Glutamatergic neuron (in vitro differentiated cells): Measurements from ENCODE around the gene C6orf136. TPM values are rescaled to one million over a fixed set of nuclear protein-coding genes. Genes with fewer than 3 reads are reported as not detected.

ENCODE experiments used
- DNase-seq: peaks from one replicate; pipeline ENCODE4 v3.0.0; 2022
- H3K27ac Mint-ChIP-seq: one replicate; pipeline ENCODE4 v1.8.0; 2020; ENCODE audit warnings: mild to moderate bottlenecking, mixed read lengths, inconsistent platforms; ENCODE audit not compliant: unreplicated experiment
- H3K27me3 Mint-ChIP-seq: one replicate; pipeline ENCODE4 v1.8.0; 2020; ENCODE audit warnings: mild to moderate bottlenecking, moderate library complexity, mixed read lengths, inconsistent platforms; ENCODE audit not compliant: unreplicated experiment
- H3K36me3 Mint-ChIP-seq: one replicate; pipeline ENCODE4 v1.8.0; 2020; ENCODE audit warnings: mild to moderate bottlenecking, mixed read lengths, inconsistent platforms; ENCODE audit not compliant: unreplicated experiment
- H3K4me1 Mint-ChIP-seq: one replicate; pipeline ENCODE4 v1.8.0; 2020; ENCODE audit warnings: mild to moderate bottlenecking, low read depth, mixed read lengths, inconsistent platforms; ENCODE audit not compliant: unreplicated experiment
- H3K4me3 Mint-ChIP-seq: one replicate; pipeline ENCODE4 v1.8.0; 2020; ENCODE audit warnings: mild to moderate bottlenecking, mixed read lengths, inconsistent platforms; ENCODE audit not compliant: unreplicated experiment
- H3K9me3 Mint-ChIP-seq: one replicate; pipeline ENCODE4 v1.8.0; 2020; ENCODE audit warnings: mild to moderate bottlenecking, moderate library complexity, mixed read lengths, inconsistent platforms; ENCODE audit not compliant: unreplicated experiment
- CTCF ChIP-seq: fragments of 200-600 bp; sonication (generic); IDR thresholded peaks from one replicate; pipeline ENCODE4 v1.5.0; 2021; ENCODE audit not compliant: partially characterized antibody, unreplicated experiment
- total RNA-seq: library from RNA; stranded (reverse); fragmentation: NEBNext Ultra II Directional; extraction: Animal tissue kit (Norgen Biotek cat#: 25700); gene quantifications from one replicate; pipeline ENCODE4 v1.2.1, GENCODE V29; 2021; ENCODE audit not compliant: unreplicated experiment

The C6orf136 gene
- total RNA-seq, 1 donor from 2014 or later, result 13.7 TPM

DNA sequence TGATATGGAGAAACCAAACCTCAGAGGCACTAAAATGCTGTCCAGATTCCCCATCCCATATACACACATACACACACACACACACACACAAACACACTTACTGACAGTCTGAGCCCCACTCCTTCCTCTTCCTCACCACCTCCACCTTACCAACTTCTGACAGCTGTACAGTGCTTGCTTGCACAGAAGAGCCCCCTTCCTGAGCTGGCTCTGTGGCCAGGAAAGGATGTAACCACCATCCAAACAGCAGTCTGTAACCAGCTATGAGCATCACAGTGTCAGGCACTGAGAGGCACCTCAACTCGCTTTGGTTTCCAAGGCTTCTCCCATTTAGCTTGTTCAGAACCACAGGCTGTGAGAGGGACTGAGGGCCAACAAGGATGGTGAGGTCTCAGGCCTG lies 5.9 kb upstream of the C6orf136 start:
- Mint-ChIP-seq H3K27ac (peak overlapping the region; percentile 62), H3K4me1 (peaks cover 1% of the 10 kb centered on the region), H3K36me3 (no peaks in the 10 kb centered on the region), H3K27me3 (peaks cover 2% of the 10 kb centered on the region), H3K4me3 (no peak overlapping the region), H3K9me3 (peaks cover 3% of the 10 kb centered on the region)
- no peak for DNase-seq
- TF ChIP-seq CTCF, result no peak

GRCh38 chr6:30643656-30644055 lies 3.3 kb upstream of the C6orf136 start:
- Mint-ChIP-seq H3K9me3 (peaks cover 9% of the 10 kb centered on the region), H3K36me3 (no peaks in the 10 kb centered on the region), H3K27me3 (peaks cover 3% of the 10 kb centered on the region), H3K4me1 (peaks cover 11% of the 10 kb centered on the region), H3K27ac (no peak overlapping the region), H3K4me3 (no peak overlapping the region)
- DNase-seq, result no peak
- TF ChIP-seq CTCF, result no peak

- Mint-ChIP-seq H3K27ac (peak overlapping the region; percentile 10), H3K4me1 (peaks cover 11% of the 10 kb centered on the region), H3K36me3 (no peaks in the 10 kb centered on the region), H3K27me3 (peaks cover 5% of the 10 kb centered on the region), H3K9me3 (peaks cover 9% of the 10 kb centered on the region), H3K4me3 (no peak overlapping the region)
- no peak for TF ChIP-seq CTCF
- DNase-seq, result no peak
Measured at GRCh38 chr6:30644769-30645168, 2.2 kb upstream of the C6orf136 start.

DNA sequence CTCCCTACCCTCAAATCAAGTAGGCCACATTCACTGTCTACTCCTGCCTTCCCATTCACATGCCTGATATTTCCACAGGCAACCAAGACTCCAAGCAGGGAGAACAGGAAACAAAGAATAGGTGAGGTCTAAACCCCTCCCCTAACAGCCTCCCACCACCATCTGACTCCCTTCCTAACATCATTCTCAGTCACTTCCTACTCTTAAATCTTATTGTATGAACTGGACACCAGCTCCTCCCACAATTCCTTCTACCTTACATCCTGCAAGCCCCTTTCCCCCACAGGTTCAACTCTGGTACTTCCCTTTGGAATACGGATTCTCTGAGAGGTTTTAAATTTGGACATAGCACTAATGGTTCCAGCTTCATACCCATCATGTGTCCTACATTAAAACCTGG lies 944 bp upstream of the C6orf136 start:
- Mint-ChIP-seq H3K27ac (peak overlapping the region; percentile 74), H3K27me3 (peaks cover 6% of the 10 kb centered on the region), H3K36me3 (no peaks in the 10 kb centered on the region), H3K4me3 (peak overlapping the region; percentile 86), H3K4me1 (peaks cover 11% of the 10 kb centered on the region), H3K9me3 (peaks cover 9% of the 10 kb centered on the region)
- no peak for DNase-seq
- no peak for TF ChIP-seq CTCF

GRCh38 chr6:30647242-30648116 lies 546 bp downstream of the C6orf136 start:
- Mint-ChIP-seq H3K27me3 (peaks cover 9% of the 10 kb centered on the region), H3K36me3 (no peaks in the 10 kb centered on the region), H3K9me3 (peaks cover 9% of the 10 kb centered on the region), H3K4me1 (peaks cover 11% of the 10 kb centered on the region), H3K4me3 (peak overlapping the region; percentile 88), H3K27ac (peak overlapping the region; percentile 29)
- DNase-seq, result peak; percentile 81
- TF ChIP-seq CTCF, result no peak
